OCI-LY3 (cell line): ENCODE results near the gene FAM181A.

Experiments
- H2AFZ ChIP-seq: fragments of 200-600, 300-600 bp; shearing (Covaris generic); 2 replicates; pipeline ENCODE4 v1.6.0; 2014; ENCODE audit warnings: antibody characterized with exemption, low read depth, low read length
- H3K27ac ChIP-seq: fragments of 200-600, 300-600 bp; sonication (generic); 2 replicates; pipeline ENCODE4 v1.5.1; 2014; ENCODE audit warnings: mild to moderate bottlenecking, low read length, moderate library complexity, mixed read lengths
- H3K27me3 ChIP-seq: fragments of 200-600, 300-600 bp; sonication (generic); 2 replicates; pipeline ENCODE4 v1.6.1; 2014; ENCODE audit warnings: low read depth, low read length, mixed read lengths
- H3K36me3 ChIP-seq: fragments of 200-600, 300-600 bp; sonication (generic); replicated peaks from 2 replicates; pipeline ENCODE3; 2014; ENCODE audit warnings: low read depth, low read length, mixed read lengths
- H3K4me1 ChIP-seq: fragments of 300-600, 200-600 bp; sonication (generic); 2 replicates; pipeline ENCODE4 v1.6.1; 2014; ENCODE audit warnings: low read length, mixed read lengths
- H3K4me2 ChIP-seq: fragments of 200-600, 300-600 bp; sonication (generic); 2 replicates; pipeline ENCODE4 v1.6.1; 2014; ENCODE audit warnings: low read length, mixed read lengths
- H3K4me3 ChIP-seq: fragments of 300-600, 200-600 bp; sonication (generic); 2 replicates; pipeline ENCODE4 v1.5.1; 2014; ENCODE audit warnings: antibody characterized with exemption, mild to moderate bottlenecking, low read length, moderate library complexity
- H3K79me2 ChIP-seq: fragments of 300-600, 200-600 bp; shearing (Covaris generic); 2 replicates; pipeline ENCODE4 v1.6.1; 2014; ENCODE audit warnings: mild to moderate bottlenecking, low read length, mixed read lengths
- H3K9ac ChIP-seq: fragments of 300-600, 200-600 bp; shearing (Covaris generic); 2 replicates; pipeline ENCODE4 v1.6.0; 2014; ENCODE audit warnings: mild to moderate bottlenecking, low read length, moderate library complexity
- H3K9me3 ChIP-seq: fragments of 200-600, 300-600 bp; shearing (Covaris generic); 2 replicates; pipeline ENCODE4 v1.6.1; 2014; ENCODE audit warnings: low read length, mixed read lengths; ENCODE audit not compliant: insufficient read depth
- H4K20me1 ChIP-seq: fragments of 200-600, 300-600 bp; sonication (generic); 2 replicates; pipeline ENCODE4 v1.6.1; 2016; ENCODE audit warnings: low read length, mixed read lengths; ENCODE audit not compliant: insufficient read depth
- CTCF ChIP-seq: fragments of 200-600, 300-600 bp; sonication (generic); IDR thresholded peaks from 2 replicates; pipeline ENCODE4 v1.5.1; 2014; ENCODE audit warnings: antibody characterized with exemption, low read length, low read depth
- EZH2phosphoT487 ChIP-seq: fragments of 200-600 bp; shearing (Covaris generic); IDR thresholded peaks from 2 replicates; pipeline ENCODE4 v1.6.1; 2018; ENCODE audit warnings: antibody characterized with exemption, mixed run types, low read depth

FAM181A gene

GRCh38 chr14:93970585-93970964 is 43.4 kb downstream of the FAM181A start:
- Histone ChIP-seq H3K79me2 (no peaks in the 10 kb centered on the region), H2AFZ (no peak overlapping the region), H3K9ac (peak overlapping the region; percentile 77), H3K27me3 (peaks cover 22% of the 10 kb centered on the region), H4K20me1 (no peaks in the 10 kb centered on the region), H3K4me3 (peak overlapping the region; percentile 76), H3K9me3 (no peaks in the 10 kb centered on the region), H3K4me1 (peaks cover 96% of the 10 kb centered on the region), H3K36me3 (no peaks in the 10 kb centered on the region), H3K27ac (peak overlapping the region; percentile 83), H3K4me2 (peak overlapping the region; percentile 94)
- TF ChIP-seq EZH2phosphoT487, result no peak
- TF ChIP-seq CTCF, result peak; percentile 89

- peaks cover 17% of the 10 kb centered on the region for H3K27me3 ChIP-seq
- TF ChIP-seq EZH2phosphoT487 (no peak), CTCF (peak; percentile 12; the same call in 1 of the 2 replicates)
- H3K9me3 ChIP-seq, result no peaks in the 10 kb centered on the region
- no peaks in the 10 kb centered on the region for H3K36me3 ChIP-seq
- no peak overlapping the region for H2AFZ ChIP-seq
- peak overlapping the region; percentile 76 for H3K4me3 ChIP-seq
- H3K27ac ChIP-seq, result peak overlapping the region; percentile 83
- H3K4me1 ChIP-seq, result peaks cover 96% of the 10 kb centered on the region
- no peaks in the 10 kb centered on the region for H4K20me1 ChIP-seq
- peak overlapping the region; percentile 94 for H3K4me2 ChIP-seq
- H3K9ac ChIP-seq, result peak overlapping the region; percentile 77
- no peaks in the 10 kb centered on the region for H3K79me2 ChIP-seq
These were observed 44.0 kb downstream of the FAM181A start for GRCh38 chr14:93970965-93971634.

- H3K79me2 ChIP-seq, result no peaks in the 10 kb centered on the region
- no peaks in the 10 kb centered on the region for H3K9me3 ChIP-seq
- peaks cover 96% of the 10 kb centered on the region for H3K4me1 ChIP-seq
- peak overlapping the region; percentile 94 for H3K4me2 ChIP-seq
- no peaks in the 10 kb centered on the region for H4K20me1 ChIP-seq
- H3K27me3 ChIP-seq, result peaks cover 11% of the 10 kb centered on the region
- peak overlapping the region; percentile 76 for H3K4me3 ChIP-seq
- no peak overlapping the region for H2AFZ ChIP-seq
- peak overlapping the region; percentile 77 for H3K9ac ChIP-seq
- no peaks in the 10 kb centered on the region for H3K36me3 ChIP-seq
- peak overlapping the region; percentile 83 for H3K27ac ChIP-seq
- no peak for TF ChIP-seq CTCF
- no peak for TF ChIP-seq EZH2phosphoT487
These were observed 44.5 kb downstream of the FAM181A start for GRCh38 chr14:93971635-93972027.

- Histone ChIP-seq H3K4me1 (peaks cover 97% of the 10 kb centered on the region), H4K20me1 (no peaks in the 10 kb centered on the region), H3K36me3 (peaks cover 3% of the 10 kb centered on the region), H3K9ac (no peak overlapping the region), H3K4me2 (no peak overlapping the region), H3K4me3 (no peak overlapping the region), H3K27me3 (peaks cover 8% of the 10 kb centered on the region; the same call in 1 of the 2 replicates), H2AFZ (no peak overlapping the region), H3K9me3 (peaks cover 5% of the 10 kb centered on the region; the same call in 1 of the 2 replicates), H3K79me2 (no peaks in the 10 kb centered on the region), H3K27ac (no peak overlapping the region)
- TF ChIP-seq EZH2phosphoT487 (no peak), CTCF (no peak)
These were observed 45.6 kb downstream of the FAM181A start for GRCh38 chr14:93972618-93973205.
